Medulla oblongata (tissue), 1 donor: ENCODE results near the gene ENTPD2.
"Not testable (repeated sequence)": the region's sequence is repeated elsewhere in the genome, so short reads cannot be mapped to it uniquely, and the experiment has no call there.

ENCODE experiments used
- DNase-seq: peaks from one replicate; pipeline ENCODE4 v3.0.0-alpha.2; 2015; ENCODE audit errors: extremely low spot score

Gene ENTPD2

GRCh38 chr9:137064027-137064879, 10.4 kb upstream of the ENTPD2 start:
- DNase-seq, result peak; percentile 51

- no peak for DNase-seq
Measured at GRCh38 chr9:137063311-137064026, 9.6 kb upstream of the ENTPD2 start.

GRCh38 chr9:137062798-137063197, 8.9 kb upstream of the ENTPD2 start:
- DNase-seq, result not testable (repeated sequence)

- no peak for DNase-seq
Measured at GRCh38 chr9:137062384-137062783, 8.5 kb upstream of the ENTPD2 start.

GRCh38 chr9:137058521-137059234, 4.8 kb upstream of the ENTPD2 start:
- no peak for DNase-seq

- DNase-seq, result no peak
Measured at GRCh38 chr9:137057545-137057944, 3.7 kb upstream of the ENTPD2 start.

- DNase-seq, result no peak
Measured at GRCh38 chr9:137056739-137057415, 3.0 kb upstream of the ENTPD2 start.

- peak; percentile 98 for DNase-seq
Measured at GRCh38 chr9:137055385-137056364, 1.8 kb upstream of the ENTPD2 start.

- DNase-seq, result peak; percentile 72
Measured at GRCh38 chr9:137054932-137055384, 1.1 kb upstream of the ENTPD2 start.

- DNase-seq, result no peak
Measured at GRCh38 chr9:137052998-137053943, 590 bp downstream of the ENTPD2 start.

GRCh38 chr9:137052293-137052692, 1.6 kb downstream of the ENTPD2 start:
- DNase-seq, result no peak

GRCh38 chr9:137051145-137051724, 2.6 kb downstream of the ENTPD2 start:
- no peak for DNase-seq

- no peak for DNase-seq
Measured at GRCh38 chr9:137050570-137050969, 3.3 kb downstream of the ENTPD2 start.

GRCh38 chr9:137049544-137050449, 4.1 kb downstream of the ENTPD2 start:
- peak; percentile 67 for DNase-seq

GRCh38 chr9:137048655-137049543, 5.0 kb downstream of the ENTPD2 start:
- DNase-seq, result peak; percentile 55

GRCh38 chr9:137046088-137046787, 7.6 kb downstream of the ENTPD2 start, which contains the start of gene NPDC1:
Gene NPDC1, minus strand, starts transcription at chr9:137046177. Its CDS starts 188 bp downstream, at chr9:137045989.
- DNase-seq, result peak; percentile 76
